ENCODE data around the gene CERK. TPM values are rescaled to one million over a fixed set of nuclear protein-coding genes. Genes with fewer than 3 reads are reported as not detected.

Gene CERK
- total RNA-seq, 1 donor from 2014 or later, result 38.4 TPM

Other genes with a start within 250 kb of the CERK start
- 15.9 and 16.0 TPM in 2 replicates for gene CELSR1, start 200.6 kb downstream of the CERK start, total RNA-seq
- gene GRAMD4, start 117.9 kb downstream of the CERK start, total RNA-seq, result 37.4 and 44.5 TPM in 2 replicates
- 28.9 and 29.1 TPM in 2 replicates for gene TBC1D22A, start 24.4 kb upstream of the CERK start, total RNA-seq

Measured in osteocyte (in vitro differentiated cells).